OCI-LY1 (cell line): Measurements from ENCODE around the gene EXOSC7.

Experiments used
- CTCF ChIP-seq: fragments of 200-600 bp; sonication (generic), shearing (Covaris generic); IDR thresholded peaks from 2 replicates; pipeline ENCODE4 v1.5.1; 2017; ENCODE audit warnings: mild to moderate bottlenecking, antibody characterized with exemption, low read length, moderate library complexity, mixed read lengths
- EZH2 ChIP-seq: fragments of 200-600 bp; sonication (generic), shearing (Covaris generic); IDR thresholded peaks from 2 replicates; pipeline ENCODE4 v1.8.0; 2017; ENCODE audit warnings: borderline replicate concordance, mixed run types, mild to moderate bottlenecking, antibody characterized with exemption, low read length, moderate library complexity, mixed read lengths

GRCh38 chr3:45021524-45022297, 45.7 kb downstream of the EXOSC7 start:
- TF ChIP-seq CTCF, result no peak
- no peak for TF ChIP-seq EZH2
